OCI-LY3 (cell line): Measurements from ENCODE around the gene RTN4RL1.

Experiments
- H2AFZ ChIP-seq: fragments of 200-600, 300-600 bp; shearing (Covaris generic); 2 replicates; pipeline ENCODE4 v1.6.0; 2014; ENCODE audit warnings: antibody characterized with exemption, low read depth, low read length
- H3K27ac ChIP-seq: fragments of 200-600, 300-600 bp; sonication (generic); 2 replicates; pipeline ENCODE4 v1.5.1; 2014; ENCODE audit warnings: mild to moderate bottlenecking, low read length, moderate library complexity, mixed read lengths
- H3K27me3 ChIP-seq: fragments of 200-600, 300-600 bp; sonication (generic); 2 replicates; pipeline ENCODE4 v1.6.1; 2014; ENCODE audit warnings: low read depth, low read length, mixed read lengths
- H3K36me3 ChIP-seq: fragments of 200-600, 300-600 bp; sonication (generic); replicated peaks from 2 replicates; pipeline ENCODE3; 2014; ENCODE audit warnings: low read depth, low read length, mixed read lengths
- H3K4me1 ChIP-seq: fragments of 300-600, 200-600 bp; sonication (generic); 2 replicates; pipeline ENCODE4 v1.6.1; 2014; ENCODE audit warnings: low read length, mixed read lengths
- H3K4me2 ChIP-seq: fragments of 200-600, 300-600 bp; sonication (generic); 2 replicates; pipeline ENCODE4 v1.6.1; 2014; ENCODE audit warnings: low read length, mixed read lengths
- H3K4me3 ChIP-seq: fragments of 300-600, 200-600 bp; sonication (generic); 2 replicates; pipeline ENCODE4 v1.5.1; 2014; ENCODE audit warnings: antibody characterized with exemption, mild to moderate bottlenecking, low read length, moderate library complexity
- H3K79me2 ChIP-seq: fragments of 300-600, 200-600 bp; shearing (Covaris generic); 2 replicates; pipeline ENCODE4 v1.6.1; 2014; ENCODE audit warnings: mild to moderate bottlenecking, low read length, mixed read lengths
- H3K9ac ChIP-seq: fragments of 300-600, 200-600 bp; shearing (Covaris generic); 2 replicates; pipeline ENCODE4 v1.6.0; 2014; ENCODE audit warnings: mild to moderate bottlenecking, low read length, moderate library complexity
- H3K9me3 ChIP-seq: fragments of 200-600, 300-600 bp; shearing (Covaris generic); 2 replicates; pipeline ENCODE4 v1.6.1; 2014; ENCODE audit warnings: low read length, mixed read lengths; ENCODE audit not compliant: insufficient read depth
- H4K20me1 ChIP-seq: fragments of 200-600, 300-600 bp; sonication (generic); 2 replicates; pipeline ENCODE4 v1.6.1; 2016; ENCODE audit warnings: low read length, mixed read lengths; ENCODE audit not compliant: insufficient read depth
- EZH2phosphoT487 ChIP-seq: fragments of 200-600 bp; shearing (Covaris generic); IDR thresholded peaks from 2 replicates; pipeline ENCODE4 v1.6.1; 2018; ENCODE audit warnings: antibody characterized with exemption, mixed run types, low read depth
- TF ChIP-seq, protein P1 (sequence below): fragments of 200-600, 300-600 bp; sonication (generic); IDR thresholded peaks from 2 replicates; pipeline ENCODE4 v1.5.1; 2014; ENCODE audit warnings: antibody characterized with exemption, low read length, low read depth

RTN4RL1 gene

DNA sequence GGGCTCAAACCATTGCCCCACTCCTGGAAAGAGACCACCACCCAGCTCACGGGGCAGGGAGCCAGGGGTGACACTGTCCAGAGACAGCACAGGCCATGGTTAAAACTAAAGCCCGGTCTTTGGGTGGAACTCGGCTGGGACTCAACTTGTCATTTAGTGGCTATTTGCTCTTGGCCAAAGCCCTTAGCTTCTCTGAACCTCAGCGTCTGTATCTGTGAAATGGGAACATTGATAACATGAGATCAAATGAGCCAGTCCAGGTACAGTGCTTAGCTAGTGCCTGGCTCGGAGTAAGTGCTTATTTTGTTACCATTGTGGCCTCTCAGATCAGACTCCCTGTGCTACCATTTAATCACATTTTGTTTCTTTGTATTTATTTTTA, 48.5 kb downstream of the RTN4RL1 start:
- Histone ChIP-seq H3K4me3 (no peak overlapping the region), H3K9ac (no peak overlapping the region), H3K9me3 (no peaks in the 10 kb centered on the region)

DNA sequence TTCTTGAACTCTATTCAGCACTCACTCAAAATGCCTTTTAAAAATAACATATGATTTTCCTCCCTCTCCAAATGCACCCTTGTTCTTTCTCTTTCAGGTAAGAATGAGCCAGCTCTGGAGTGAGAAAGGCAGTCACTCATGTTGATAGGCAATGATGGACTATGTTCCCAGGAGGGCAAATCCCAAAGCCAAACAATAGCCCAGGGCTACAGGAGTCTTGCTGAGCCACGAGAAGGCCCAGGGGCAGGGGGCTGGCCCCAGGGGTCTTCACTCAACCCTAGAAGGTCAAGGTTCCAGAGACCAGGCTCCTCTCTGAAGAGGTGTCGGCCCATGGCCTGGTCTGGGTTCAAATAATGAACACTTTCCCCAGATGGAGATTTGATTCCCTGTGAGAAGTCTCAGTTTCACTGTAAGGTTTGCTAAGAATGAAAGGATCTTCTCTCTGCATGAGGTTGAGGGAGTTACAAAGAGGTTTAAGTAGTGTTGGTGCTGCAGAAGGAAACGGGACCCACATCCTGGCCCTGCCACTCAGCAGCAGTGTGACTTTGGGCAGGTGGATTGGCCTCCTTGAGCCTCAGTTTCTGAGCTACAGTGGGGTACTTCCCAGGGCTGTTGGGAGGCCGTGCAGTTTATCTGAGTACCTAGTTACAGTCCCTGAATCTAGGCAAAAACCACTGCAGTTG, 49.0 kb downstream of the RTN4RL1 start:
- Histone ChIP-seq H3K4me3 (no peak overlapping the region), H3K9ac (no peak overlapping the region), H3K79me2 (no peaks in the 10 kb centered on the region), H3K36me3 (no peaks in the 10 kb centered on the region), H3K27ac (no peak overlapping the region), H3K4me2 (peak overlapping the region; percentile 15; the same call in 1 of the 2 replicates), H3K27me3 (no peaks in the 10 kb centered on the region), H3K9me3 (no peaks in the 10 kb centered on the region), H2AFZ (peak overlapping the region; percentile 65; the same call in 1 of the 2 replicates), H4K20me1 (no peaks in the 10 kb centered on the region), H3K4me1 (peaks cover 24% of the 10 kb centered on the region)
- TF ChIP-seq, protein P1, sequence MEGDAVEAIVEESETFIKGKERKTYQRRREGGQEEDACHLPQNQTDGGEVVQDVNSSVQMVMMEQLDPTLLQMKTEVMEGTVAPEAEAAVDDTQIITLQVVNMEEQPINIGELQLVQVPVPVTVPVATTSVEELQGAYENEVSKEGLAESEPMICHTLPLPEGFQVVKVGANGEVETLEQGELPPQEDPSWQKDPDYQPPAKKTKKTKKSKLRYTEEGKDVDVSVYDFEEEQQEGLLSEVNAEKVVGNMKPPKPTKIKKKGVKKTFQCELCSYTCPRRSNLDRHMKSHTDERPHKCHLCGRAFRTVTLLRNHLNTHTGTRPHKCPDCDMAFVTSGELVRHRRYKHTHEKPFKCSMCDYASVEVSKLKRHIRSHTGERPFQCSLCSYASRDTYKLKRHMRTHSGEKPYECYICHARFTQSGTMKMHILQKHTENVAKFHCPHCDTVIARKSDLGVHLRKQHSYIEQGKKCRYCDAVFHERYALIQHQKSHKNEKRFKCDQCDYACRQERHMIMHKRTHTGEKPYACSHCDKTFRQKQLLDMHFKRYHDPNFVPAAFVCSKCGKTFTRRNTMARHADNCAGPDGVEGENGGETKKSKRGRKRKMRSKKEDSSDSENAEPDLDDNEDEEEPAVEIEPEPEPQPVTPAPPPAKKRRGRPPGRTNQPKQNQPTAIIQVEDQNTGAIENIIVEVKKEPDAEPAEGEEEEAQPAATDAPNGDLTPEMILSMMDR: no peak
- no peak for TF ChIP-seq EZH2phosphoT487

More for the DNA sequence above, 48.5 kb downstream of the RTN4RL1 start:
- Histone ChIP-seq H2AFZ (no peak overlapping the region), H3K27ac (no peak overlapping the region), H3K79me2 (no peaks in the 10 kb centered on the region), H3K4me1 (peaks cover 24% of the 10 kb centered on the region), H3K36me3 (no peaks in the 10 kb centered on the region), H3K27me3 (no peaks in the 10 kb centered on the region), H3K4me2 (no peak overlapping the region), H4K20me1 (no peaks in the 10 kb centered on the region)
- TF ChIP-seq, protein P1: no peak
- TF ChIP-seq EZH2phosphoT487: no peak

DNA sequence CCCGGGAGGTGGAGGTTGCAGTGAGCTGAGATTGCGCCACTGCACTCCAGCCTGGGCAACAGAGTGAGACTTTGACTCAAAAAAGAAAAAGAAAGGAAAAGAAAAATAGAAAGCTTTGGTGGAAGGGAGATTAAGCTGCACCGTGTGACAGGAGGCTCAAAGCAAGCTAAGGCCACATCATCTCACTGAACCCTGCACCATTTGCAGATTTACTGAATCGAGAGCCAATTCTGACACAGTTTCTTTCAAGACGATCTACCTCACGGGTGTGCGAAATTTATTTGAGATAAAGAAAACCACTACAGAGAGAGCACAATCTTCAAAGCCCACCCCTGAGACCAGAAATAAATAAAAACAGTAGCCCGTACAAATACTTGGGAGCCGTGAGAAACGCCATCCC, 49.6 kb downstream of the RTN4RL1 start:
- Histone ChIP-seq H3K36me3 (no peaks in the 10 kb centered on the region), H4K20me1 (no peaks in the 10 kb centered on the region), H3K4me1 (peaks cover 24% of the 10 kb centered on the region), H3K9ac (no peak overlapping the region), H3K79me2 (no peaks in the 10 kb centered on the region), H3K4me2 (no peak overlapping the region), H3K4me3 (no peak overlapping the region), H3K9me3 (no peaks in the 10 kb centered on the region), H3K27ac (no peak overlapping the region), H3K27me3 (no peaks in the 10 kb centered on the region), H2AFZ (0 out of 2 replicates have a peak overlapping the region, but pooled peaks have one; percentile 65)
- TF ChIP-seq EZH2phosphoT487: no peak
- TF ChIP-seq, protein P1: no peak

DNA sequence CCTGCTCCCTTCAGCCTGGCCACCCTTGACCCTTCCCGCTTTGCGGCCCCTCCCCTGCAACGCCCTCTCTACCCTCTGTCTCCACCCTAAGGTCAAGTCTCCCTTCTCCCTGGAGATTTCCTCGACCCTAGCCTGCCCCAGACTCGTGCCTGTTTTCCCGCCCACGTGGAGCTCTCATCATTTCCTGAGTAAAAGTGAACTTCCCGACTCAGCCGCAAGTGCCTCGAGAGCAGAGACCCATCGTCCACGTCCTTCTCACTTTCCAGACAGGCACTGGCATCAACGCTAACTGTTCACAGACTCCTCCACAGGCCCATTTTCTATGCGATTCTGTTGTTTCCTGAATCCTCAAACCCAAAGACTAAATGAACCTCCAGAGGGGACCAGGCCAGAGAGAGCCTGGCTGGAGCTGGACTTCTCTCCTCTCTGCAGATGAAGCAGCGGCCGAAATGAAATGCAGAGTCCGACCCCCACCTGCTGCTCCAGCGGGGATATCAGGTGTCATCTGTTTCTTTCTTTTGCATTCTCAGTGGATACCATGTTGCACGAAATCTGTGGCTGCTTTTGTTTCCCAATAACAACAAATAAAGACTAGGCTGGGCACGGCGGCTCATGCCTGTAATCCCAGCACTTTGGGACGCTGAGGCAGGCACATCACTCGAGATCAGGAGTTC, 52.5 kb downstream of the RTN4RL1 start:
- Histone ChIP-seq H3K4me2 (no peak overlapping the region), H3K4me3 (no peak overlapping the region), H2AFZ (no peak overlapping the region), H3K27ac (no peak overlapping the region), H3K9ac (no peak overlapping the region), H3K79me2 (no peaks in the 10 kb centered on the region), H3K9me3 (no peaks in the 10 kb centered on the region), H4K20me1 (no peaks in the 10 kb centered on the region), H3K36me3 (no peaks in the 10 kb centered on the region), H3K27me3 (no peaks in the 10 kb centered on the region), H3K4me1 (peaks cover 24% of the 10 kb centered on the region)
- TF ChIP-seq, protein P1: no peak
- TF ChIP-seq EZH2phosphoT487: no peak
